Activated T-helper 9 cell treated with anti-CD3 and anti-CD28 coated beads, Interleukin-2, amount 50 U/mL, for 16 hours (primary cell): Measurements from ENCODE around the gene PCSK5.
"Not testable (repeated sequence)": the region's sequence is repeated elsewhere in the genome, so short reads cannot be mapped to it uniquely, and the experiment has no call there.

Experiments
- DNase-seq: peaks from one replicate; pipeline ENCODE4 v3.0.0-alpha.2; 2020; ENCODE audit warnings: low read depth

PCSK5 gene

DNA sequence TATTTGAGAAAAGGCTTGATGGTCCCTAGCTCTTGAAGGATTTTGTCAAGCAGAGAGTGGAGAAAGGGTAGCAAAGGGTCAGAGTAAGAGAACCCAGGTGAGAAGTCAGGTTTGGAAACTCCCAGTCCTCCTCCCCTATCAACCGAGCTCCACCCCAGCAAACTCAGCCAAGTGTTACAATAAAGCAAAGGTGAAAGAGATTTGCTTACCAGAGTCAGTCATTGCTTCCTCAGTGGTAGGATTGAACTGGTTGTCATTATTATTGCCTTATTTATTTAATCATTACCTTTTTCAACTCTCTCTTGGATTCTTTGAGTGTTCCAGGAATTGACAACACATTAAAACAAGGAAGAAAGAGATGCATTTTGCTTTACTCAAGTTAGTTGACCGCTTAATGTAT lies 423.3 kb downstream of the PCSK5 start:
- no peak for DNase-seq

DNA sequence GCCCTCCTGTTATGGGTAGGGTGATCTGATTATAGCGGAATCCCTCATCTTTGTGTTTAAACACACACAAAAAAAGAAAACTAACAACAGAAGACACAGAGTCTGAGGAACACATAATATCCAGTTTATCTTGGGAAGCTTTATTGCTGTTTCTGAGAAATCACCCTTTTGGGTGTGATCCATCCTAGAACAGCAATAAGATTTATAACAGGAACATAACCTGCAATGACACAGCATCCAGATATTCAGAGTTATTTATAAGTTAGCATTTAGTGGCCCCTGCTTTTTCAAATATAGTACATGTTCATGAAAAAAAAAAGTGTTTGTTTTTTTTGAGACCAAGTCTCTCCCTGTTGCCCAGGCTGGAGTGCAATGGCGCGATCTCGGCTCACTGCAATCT lies 423.8 kb downstream of the PCSK5 start:
- no peak for DNase-seq

DNA sequence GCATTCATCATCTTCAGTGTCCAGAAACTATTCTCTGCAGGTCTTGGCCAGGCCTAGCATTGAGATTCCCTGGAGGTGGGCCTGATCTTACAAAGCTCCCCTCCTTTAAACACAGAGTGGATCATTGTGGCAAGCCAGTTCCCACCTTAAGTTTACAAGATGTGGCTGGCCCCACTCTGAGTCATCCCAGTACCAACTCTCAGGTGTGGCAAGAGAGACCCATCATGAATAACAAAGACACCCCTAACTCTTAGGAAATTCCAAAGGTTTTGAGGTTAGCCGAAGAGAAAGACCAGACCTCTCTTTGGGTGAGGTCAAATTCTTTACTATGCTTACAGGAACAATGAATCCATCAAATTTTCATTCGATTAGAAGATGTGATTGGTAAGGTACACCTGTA lies 425.6 kb downstream of the PCSK5 start:
- DNase-seq = no peak

DNA sequence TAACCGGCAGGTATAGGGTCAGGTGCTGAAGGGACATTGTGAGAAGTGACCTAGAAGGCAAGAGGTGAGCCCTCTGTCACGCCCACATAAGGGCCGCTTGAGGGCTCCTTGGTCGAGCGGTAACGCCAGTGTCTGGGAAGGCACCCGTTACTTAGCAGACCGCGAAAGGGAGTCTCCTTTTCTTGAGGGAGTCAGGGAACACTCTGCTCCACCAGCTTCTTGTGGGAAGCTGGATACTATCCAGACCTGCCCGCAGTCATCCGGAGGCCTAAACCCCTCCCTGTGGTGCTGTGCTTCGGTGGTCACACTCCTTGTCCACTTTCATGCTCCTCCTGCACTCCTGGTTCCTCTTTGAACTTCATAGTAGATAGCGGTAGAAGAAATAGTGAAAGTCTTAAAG lies 429.0 kb downstream of the PCSK5 start:
- not testable (repeated sequence) for DNase-seq

DNA sequence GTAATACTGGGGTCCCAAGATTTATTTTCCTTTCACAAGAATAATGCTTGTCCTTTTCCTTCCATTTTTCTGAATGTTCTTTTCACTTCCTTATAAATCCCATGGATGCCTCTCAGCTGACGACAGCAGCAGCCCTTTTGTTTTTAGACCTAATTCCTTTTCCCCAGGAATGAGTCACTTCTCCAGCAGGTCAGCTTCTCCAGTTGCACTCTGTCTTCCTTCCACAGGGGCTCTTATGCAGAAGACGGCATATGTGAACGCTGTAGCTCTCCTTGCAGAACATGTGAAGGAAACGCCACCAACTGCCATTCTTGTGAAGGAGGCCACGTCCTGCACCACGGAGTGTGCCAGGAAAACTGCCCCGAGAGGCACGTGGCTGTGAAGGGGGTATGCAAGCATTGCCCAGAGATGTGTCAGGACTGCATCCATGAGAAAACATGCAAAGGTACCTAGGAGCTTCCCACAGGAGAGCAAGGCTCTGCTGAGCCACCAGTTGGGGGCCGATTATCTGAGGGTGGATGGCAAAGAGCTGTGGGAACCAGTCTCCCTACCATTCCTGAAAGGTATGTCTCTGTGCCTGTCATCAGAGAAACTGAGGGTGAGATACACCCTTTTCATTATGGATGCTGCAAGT lies 430.8 kb downstream of the PCSK5 start:
- no peak for DNase-seq

DNA sequence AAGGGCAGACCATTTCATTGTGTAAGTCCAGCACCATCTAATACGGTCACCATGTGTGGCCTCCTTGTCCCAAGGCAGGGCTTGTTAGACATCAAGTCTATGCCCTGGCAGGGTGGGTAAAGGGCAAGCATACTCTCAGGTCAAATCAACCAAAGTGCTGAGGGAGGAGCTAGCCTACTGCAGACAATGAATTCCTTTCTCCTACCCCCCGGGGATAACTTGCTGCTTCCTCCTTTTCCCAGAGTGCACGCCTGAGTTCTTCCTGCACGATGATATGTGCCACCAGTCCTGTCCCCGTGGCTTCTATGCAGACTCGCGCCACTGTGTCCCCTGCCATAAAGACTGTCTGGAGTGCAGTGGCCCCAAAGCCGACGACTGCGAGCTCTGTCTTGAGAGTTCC lies 432.3 kb downstream of the PCSK5 start:
- DNase-seq = no peak

DNA sequence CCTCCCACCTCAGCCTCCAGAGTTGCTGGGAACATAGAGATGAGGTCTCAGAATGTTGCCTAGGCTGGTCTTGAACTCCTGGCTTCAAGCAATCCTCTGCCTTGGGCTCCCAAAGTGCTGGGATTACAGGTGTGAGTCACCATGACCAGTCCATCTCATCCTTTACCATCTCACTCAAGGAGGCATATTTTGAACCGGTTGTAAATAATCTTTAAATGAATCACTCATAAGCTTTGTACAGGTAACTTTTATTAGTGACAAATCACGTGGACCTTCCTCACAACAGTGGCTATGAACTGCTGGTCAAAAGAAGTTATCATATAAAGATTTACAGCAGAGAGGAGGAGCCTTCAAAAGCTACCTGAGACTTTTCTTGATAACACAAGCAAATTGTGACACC lies 433.0 kb downstream of the PCSK5 start:
- DNase-seq = no peak

DNA sequence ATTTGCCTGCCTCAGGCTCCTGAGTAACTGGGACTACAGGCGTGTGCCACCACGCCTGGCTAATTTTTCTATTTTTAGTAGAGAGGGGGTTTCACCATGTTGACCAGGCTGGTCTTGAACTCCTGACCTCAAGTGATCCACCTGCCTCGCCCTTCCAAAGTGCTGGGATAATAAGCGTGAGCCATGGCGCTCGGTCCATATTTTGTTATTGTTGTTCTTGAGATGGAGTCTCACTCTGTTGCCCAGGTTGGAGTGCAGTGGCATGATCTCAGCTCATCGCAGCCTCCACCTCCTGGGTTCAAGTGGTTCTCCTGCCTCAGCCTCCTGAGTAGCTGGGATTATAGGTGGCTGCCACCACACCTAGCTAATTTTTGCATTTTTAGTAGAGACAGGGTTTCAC lies 433.6 kb downstream of the PCSK5 start:
- not testable (repeated sequence) for DNase-seq

DNA sequence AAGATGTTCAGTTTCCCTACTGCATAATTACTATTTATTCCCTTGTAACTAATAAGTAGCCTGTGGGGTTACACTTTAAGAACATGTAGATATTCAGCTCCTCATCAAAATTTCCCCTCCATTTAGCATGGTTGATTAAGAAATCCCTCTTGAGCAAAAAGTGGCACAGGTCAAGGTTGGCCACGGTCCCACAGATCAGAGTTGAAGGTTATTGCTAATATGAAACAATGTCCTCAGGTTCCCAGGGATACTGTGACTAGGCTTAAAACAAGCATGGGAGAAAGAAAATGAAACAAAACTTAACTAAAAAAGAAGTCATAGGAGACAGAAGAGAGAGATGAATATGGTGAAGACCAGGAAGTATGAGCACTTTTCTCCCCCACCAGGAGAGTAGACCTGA lies 439.6 kb downstream of the PCSK5 start:
- DNase-seq = no peak

DNA sequence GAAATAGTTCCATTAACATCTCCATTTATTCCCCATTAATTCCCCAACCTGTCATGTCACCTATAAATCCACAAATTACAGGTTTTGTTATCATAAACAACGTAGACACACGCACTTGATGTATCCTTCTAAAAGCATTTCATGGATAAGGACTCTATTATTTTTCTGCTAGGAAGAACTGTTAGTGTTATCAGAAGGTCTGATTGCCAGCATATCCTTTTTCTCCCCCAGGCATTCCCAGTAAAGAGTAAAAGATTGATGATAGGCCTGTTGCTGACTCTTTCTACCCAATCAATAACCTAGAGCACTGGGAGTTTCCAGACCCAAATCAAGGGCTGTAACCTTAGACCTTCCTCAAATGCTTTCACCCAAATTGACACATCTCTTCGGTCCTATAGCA lies 442.9 kb downstream of the PCSK5 start:
- no peak for DNase-seq

DNA sequence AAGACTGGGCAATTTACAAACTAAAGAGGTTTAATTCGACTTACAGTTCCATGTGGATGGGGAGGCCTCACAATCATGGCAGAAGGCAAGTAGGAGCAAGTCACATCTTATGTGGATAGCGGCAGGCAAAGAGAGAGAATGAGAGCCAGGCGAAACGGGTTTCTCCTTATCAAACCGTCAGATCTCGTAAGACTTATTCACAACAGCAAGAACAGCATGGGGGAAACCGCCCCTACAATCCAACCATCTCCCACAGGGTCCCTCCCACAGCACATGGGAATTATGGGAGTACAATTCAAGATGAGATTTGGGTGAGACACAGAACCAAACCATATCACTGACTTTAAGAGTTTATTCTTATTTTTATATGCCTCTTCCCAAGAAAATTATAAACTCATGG lies 443.5 kb downstream of the PCSK5 start:
- DNase-seq = no peak

DNA sequence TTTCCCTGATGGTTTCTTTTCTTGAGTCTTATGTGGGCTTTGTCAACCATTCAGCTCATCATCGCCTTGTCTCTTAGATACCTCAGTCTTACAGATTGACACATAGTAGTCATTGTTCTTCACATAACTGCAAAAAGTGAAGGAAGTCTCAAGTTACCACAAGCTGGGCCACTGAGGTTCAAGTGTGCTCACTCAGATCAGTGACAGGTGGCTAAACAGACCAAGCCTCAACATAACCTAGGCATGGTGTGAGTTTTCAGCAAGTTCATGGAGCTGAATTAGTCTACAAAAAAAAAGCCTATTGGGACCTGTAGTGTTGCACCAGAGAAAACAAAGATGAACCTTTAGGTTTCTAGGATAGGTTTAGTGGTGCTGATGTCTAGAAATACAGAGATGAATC lies 445.6 kb downstream of the PCSK5 start:
- DNase-seq = no peak

DNA sequence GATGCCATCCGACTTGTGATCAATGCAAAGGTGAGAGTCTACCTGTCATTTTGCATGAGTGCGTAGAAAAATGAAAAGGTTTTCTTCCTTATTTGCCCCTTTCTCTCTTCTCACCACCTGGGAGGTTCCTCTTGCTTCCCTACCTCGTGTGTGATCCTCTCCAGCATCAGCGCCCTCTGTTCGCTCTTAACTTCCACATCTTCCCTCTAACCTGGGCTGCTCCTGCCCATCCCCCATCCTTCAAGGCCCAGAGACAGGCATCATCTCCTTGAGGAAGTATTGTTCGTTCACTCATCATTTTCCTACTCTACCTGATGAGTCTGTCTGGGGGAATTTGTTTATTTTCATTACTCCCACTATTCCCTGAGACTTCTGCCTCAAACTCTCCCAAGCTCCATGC lies 447.9 kb downstream of the PCSK5 start:
- DNase-seq = no peak

DNA sequence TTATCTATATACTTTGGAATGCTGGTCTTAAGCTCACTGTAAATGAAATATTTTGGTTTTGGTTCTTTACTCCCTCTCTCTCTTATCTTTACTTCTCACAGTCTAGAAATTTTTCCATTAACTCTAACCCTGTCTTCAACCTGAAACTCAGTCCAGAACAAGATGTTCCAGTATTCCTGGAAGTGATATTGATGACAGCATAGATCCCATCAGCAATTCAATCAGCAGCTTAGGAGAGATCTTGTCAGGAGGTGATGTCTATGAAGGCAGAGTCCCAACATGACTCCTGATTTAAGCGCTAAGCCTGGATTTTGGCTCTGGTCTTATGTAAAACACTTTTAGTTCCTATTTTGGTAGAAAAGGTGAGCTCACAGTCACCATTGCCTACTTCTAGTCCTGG lies 451.1 kb downstream of the PCSK5 start:
- DNase-seq = no peak

DNA sequence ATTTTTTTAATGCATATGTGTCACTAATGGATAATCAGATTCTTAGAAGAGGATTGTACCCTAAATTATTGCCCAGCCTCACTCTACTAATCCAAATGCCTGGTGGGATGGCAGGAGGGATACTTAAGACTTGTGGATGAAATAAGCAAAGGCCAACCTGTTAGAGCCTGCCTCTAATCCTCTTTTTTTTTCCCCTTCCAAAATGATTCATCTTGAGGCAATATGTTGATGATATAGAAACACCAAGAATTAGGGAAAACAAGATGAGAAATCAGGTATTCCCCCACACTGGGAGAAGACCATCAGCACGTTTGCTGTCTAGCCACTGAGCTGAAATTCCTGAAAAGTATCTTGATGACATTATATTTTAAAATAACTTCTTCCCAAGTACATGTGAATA lies 451.7 kb downstream of the PCSK5 start:
- DNase-seq = no peak

DNA sequence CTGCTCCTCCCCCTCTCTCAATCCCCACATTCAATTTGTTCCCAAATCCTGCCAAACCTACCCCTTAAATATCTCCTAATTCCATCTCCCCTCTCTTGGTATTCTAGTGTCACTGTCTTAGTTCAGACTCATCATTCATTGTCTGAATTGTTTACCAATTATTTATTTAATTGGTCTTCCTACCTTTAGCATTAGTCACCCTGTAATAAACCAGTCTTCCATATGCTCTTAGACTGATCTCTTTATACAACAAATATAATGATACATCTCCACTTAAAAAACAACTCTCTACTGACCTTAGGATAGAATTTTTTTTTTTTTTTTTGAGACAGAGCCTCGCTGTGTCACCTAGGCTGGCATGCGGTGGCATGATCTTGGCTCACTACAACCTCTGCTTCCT lies 452.4 kb downstream of the PCSK5 start:
- DNase-seq = no peak

DNA sequence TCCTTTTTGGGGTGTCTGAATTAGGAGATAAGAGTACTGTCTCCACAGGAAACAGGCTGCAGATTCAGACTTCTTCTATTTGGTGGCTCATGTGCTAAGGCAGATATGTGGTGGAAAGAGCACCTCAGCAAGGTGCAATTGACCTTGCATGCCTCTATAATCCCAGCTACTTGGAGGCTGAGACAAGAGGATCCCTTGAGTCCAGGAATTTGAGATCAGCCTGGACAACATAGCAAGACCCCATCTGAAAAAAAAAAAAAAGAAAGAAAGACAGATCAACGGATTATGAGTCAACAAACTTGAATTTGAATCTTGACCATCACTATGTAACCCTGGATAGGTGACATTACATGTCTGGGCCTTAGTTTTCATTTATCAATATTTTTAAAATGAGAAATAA lies 459.4 kb downstream of the PCSK5 start:
- DNase-seq = no peak

DNA sequence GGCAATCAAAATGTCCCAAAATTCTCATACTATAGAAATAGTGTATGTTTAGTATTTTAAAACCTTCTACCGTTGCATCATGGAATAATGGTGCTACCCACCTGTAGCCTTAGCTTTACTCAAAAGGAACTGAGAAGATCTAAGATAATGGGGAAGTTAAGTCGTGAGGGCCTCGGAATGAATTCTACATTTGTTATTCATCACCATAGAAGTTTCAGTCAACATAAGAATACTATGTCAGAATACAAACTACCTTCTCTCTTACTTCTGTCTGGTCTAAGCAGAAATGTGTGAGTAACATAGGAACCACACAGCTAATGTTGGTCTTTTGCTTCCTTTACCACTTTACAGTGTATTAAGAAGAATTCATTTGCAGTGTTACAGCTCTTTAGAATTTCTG lies 460.5 kb downstream of the PCSK5 start:
- DNase-seq = no peak

DNA sequence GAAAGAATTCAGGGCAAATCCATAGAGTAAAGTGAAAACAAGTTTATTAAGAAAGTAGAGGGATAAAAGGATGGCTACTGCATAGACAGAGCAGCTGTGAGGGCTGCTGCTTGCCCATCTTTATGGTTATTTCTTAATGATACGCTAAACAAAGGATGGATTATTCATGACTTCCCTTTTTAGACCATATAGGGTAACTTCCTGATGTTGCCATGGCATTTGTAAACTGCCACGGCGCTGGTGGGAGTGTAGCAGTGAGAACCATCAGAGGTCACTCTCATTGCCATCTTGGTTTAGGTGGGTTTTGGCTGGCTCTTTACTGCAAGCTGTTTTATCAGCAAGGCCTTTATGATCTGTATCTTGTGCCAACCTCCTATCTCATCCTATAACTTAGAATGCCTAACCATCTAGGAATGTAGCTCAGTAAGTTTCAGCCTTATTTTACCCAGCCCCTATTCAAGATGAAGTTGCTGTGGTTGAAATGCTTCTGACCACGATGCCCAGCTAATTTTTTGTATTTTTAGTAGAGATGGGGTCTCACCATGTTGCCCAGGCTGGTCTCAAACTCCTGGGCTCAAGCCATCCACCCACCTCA lies 461.6 kb downstream of the PCSK5 start:
- no peak for DNase-seq

DNA sequence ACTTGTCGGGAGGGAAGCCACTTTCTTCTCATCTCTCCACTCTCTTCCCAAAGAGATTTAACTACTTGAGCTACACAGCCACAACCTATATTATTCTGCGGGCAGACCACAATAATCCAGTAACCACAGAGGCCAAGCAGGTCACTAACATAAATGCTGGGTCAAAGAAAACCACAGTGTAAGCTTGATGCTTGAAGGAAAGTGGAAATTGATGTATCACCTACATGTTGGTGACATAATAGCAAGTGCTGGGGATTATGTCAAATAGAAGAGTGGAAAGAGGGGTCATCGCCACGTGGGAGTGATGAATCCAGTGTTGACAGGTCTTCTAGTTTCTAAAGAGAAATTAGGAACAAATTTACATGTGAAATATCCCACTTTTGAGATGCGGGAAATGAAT lies 462.8 kb downstream of the PCSK5 start:
- DNase-seq = no peak

DNA sequence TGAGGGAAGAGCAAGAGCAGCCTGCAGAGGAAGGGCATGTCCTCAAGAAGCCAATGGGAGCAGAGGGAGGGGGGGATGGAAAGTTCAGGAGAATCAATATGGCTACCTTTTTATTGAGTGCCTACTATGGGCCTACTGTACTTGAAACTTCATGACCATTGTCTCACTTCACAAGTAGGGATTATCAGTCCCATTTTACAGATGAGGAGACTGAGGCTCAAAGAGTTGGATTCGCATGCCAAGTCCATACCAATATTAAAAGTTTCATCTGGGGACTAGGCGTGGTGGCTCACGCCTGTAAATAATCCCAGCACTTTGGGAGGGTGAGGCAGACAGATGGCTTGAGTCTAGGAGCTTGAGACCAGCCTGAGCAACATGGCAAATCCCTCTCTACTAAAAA lies 463.7 kb downstream of the PCSK5 start:
- DNase-seq = no peak

DNA sequence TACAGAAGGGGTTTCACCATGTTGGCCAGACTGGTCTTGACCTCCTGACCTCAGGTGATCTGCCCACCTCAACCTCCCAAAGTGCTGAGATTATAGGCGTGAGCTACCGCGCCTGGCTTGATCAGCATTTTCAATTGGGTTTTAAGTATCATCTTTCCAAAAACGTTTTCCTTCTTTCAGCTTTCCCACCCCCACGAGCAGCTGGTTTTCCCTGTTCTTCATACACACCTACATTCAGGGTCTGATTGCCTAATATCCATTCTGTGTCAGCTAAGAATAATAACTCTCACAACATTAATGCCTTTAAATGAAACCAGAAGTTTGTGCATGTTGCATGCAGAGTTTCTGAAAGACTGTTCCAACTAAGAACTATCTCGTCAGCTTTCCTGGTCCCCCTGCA lies 465.4 kb downstream of the PCSK5 start:
- no peak for DNase-seq

DNA sequence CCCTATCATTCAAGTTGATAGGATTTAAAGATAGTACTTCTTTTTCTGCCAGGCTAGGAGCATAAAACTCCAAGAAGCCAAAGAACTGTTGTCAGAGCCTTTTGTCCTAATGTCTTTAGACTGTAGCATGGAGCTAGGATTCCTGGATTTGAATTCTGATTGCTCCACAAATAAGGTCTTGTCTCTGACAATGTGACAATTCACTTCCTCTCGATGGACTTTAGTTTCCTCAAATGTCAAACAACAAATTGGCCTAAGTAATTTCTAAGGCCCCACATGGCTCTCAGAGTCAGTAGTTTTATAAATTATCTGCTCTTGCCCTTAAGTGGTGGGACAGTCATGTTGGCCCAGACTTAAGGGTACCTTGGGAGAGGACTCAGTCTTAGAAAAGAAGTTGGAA lies 467.1 kb downstream of the PCSK5 start:
- no peak for DNase-seq

DNA sequence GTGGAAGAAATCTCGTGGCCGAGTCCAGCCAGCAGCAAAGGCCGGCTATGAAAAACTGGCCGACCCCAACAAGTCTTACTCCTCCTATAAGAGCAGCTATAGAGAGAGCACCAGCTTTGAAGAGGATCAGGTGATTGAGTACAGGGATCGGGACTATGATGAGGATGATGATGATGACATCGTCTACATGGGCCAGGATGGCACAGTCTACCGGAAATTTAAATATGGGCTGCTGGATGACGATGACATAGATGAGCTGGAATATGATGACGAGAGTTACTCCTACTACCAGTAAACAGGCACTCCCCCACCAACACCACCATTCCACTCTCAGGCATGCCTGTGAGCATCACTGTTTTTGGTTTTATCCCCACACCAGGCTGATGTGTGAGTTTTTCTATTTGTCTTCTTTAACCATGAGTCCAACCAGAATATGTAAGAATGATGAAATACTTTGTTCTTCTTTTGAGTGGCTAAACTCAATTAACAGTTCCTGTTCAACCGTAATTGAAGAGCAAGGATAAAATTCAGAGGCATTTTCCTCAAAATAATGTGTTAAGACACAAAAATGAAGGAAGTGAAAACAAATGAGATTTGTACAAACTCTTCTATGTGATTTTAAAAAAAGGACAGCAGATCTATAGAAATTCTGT lies 468.3 kb downstream of the PCSK5 start:
- DNase-seq = no peak
